HL-60 (cell line): ENCODE measurements around the gene TAPBPL.

Experiments used
- DNase-seq, 2 experiments: peaks; one replicate each; pipeline ENCODE4 v3.0.0-alpha.2; 2010 to 2020; ENCODE audit warnings: low read depth in 1 of 2, low spot score in 1 of 2
- H3K27ac ChIP-seq: fragments of 250-450 bp; sonication (Bioruptor Pico); replicated peaks from 2 replicates; pipeline ENCODE4 v1.5.1; 2020; ENCODE audit warnings: mild to moderate bottlenecking, moderate library complexity
- H3K27me3 ChIP-seq: fragments of 250-450 bp; sonication (Bioruptor Pico); 2 replicates; pipeline ENCODE4 v1.5.1; 2021; ENCODE audit warnings: mild to moderate bottlenecking, moderate library complexity; ENCODE audit not compliant: insufficient read depth, poor library complexity, severe bottlenecking
- H3K4me3 ChIP-seq: replicated peaks from 2 replicates; pipeline ENCODE4 v1.5.1; 2011; ENCODE audit warnings: mild to moderate bottlenecking, control low read depth, low read length; ENCODE audit not compliant: insufficient read depth
- CTCF ChIP-seq: IDR thresholded peaks from one replicate; pipeline ENCODE4 v1.5.1; 2011; ENCODE audit warnings: low read length, control low read depth, inconsistent platforms; ENCODE audit not compliant: insufficient read depth
- GABPA ChIP-seq: IDR thresholded peaks from 2 replicates; pipeline ENCODE4 v1.6.1; 2012; ENCODE audit warnings: low read depth
- POLR2AphosphoS5 ChIP-seq: IDR thresholded peaks from 2 replicates; pipeline ENCODE4 v1.6.1; 2012; ENCODE audit warnings: low read depth
- SPI1 ChIP-seq: IDR thresholded peaks from 2 replicates; pipeline ENCODE4 v1.6.1; 2012; ENCODE audit warnings: low read depth, mild to moderate bottlenecking, borderline replicate concordance
- TF ChIP-seq, protein P1 (sequence below): IDR thresholded peaks from 2 replicates; pipeline ENCODE4 v1.6.1; 2012; ENCODE audit warnings: low read depth; ENCODE audit not compliant: insufficient replicate concordance

TAPBPL gene

GRCh38 chr12:6435961-6436715 lies 15.7 kb upstream of the TAPBPL start:
- H3K4me3 ChIP-seq = no peak overlapping the region
- TF ChIP-seq POLR2AphosphoS5 (no peak), SPI1 (no peak), CTCF (no peak), GABPA (no peak)
- TF ChIP-seq, protein P1, sequence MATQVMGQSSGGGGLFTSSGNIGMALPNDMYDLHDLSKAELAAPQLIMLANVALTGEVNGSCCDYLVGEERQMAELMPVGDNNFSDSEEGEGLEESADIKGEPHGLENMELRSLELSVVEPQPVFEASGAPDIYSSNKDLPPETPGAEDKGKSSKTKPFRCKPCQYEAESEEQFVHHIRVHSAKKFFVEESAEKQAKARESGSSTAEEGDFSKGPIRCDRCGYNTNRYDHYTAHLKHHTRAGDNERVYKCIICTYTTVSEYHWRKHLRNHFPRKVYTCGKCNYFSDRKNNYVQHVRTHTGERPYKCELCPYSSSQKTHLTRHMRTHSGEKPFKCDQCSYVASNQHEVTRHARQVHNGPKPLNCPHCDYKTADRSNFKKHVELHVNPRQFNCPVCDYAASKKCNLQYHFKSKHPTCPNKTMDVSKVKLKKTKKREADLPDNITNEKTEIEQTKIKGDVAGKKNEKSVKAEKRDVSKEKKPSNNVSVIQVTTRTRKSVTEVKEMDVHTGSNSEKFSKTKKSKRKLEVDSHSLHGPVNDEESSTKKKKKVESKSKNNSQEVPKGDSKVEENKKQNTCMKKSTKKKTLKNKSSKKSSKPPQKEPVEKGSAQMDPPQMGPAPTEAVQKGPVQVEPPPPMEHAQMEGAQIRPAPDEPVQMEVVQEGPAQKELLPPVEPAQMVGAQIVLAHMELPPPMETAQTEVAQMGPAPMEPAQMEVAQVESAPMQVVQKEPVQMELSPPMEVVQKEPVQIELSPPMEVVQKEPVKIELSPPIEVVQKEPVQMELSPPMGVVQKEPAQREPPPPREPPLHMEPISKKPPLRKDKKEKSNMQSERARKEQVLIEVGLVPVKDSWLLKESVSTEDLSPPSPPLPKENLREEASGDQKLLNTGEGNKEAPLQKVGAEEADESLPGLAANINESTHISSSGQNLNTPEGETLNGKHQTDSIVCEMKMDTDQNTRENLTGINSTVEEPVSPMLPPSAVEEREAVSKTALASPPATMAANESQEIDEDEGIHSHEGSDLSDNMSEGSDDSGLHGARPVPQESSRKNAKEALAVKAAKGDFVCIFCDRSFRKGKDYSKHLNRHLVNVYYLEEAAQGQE = no peak
- H3K27ac ChIP-seq = no peak overlapping the region
- DNase-seq = no peak
- no peaks in the 10 kb centered on the region for H3K27me3 ChIP-seq

GRCh38 chr12:6437586-6437985 lies 14.3 kb upstream of the TAPBPL start:
- DNase-seq = no peak
- H3K27ac ChIP-seq = no peak overlapping the region
- TF ChIP-seq POLR2AphosphoS5 (no peak), CTCF (no peak), GABPA (no peak), SPI1 (no peak)
- TF ChIP-seq, protein P1 = no peak
- H3K27me3 ChIP-seq = no peaks in the 10 kb centered on the region
- H3K4me3 ChIP-seq = no peak overlapping the region

DNA sequence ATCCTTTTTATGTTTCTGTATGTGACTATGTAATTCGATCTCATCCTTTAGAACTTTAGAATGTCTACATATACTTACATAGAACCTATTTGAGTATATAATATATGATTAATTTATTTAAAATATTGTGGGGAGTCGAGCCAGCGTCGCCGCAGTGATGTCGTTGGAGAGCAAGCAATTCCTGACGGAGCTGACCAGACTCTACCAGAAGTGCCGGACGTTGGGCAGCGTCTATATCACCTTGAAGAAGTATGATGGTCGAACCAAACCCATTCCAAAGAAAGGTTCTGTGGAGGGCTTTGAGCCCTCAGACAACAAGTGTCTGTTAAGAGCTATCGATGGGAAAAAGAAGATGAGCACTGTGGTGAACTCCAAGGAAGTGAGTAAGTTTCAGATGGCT lies 13.5 kb upstream of the TAPBPL start:
- TF ChIP-seq, protein P1 = no peak
- TF ChIP-seq SPI1 (no peak), GABPA (no peak), CTCF (no peak), POLR2AphosphoS5 (no peak)
- no peak for DNase-seq
- Histone ChIP-seq H3K27ac (no peak overlapping the region), H3K4me3 (no peak overlapping the region), H3K27me3 (no peaks in the 10 kb centered on the region)
